GM06990 (cell line): ENCODE data around the gene MEI1.
A peak's percentile ranks its signal among the peaks of the same experiment; 100 is the strongest.
"Not testable (repeated sequence)": the region's sequence is repeated elsewhere in the genome, so short reads cannot be mapped to it uniquely, and the experiment has no call there.

ENCODE experiments used
- DNase-seq: peaks from one replicate; pipeline ENCODE4 v3.0.0-alpha.2; 2011; ENCODE audit not compliant: insufficient read length; ENCODE audit errors: extremely low read depth
- H3K27me3 ChIP-seq: replicated peaks from 2 replicates; pipeline ENCODE4 v1.6.0; 2011; ENCODE audit warnings: low read length; ENCODE audit not compliant: control insufficient read depth, insufficient read depth
- H3K36me3 ChIP-seq: 2 replicates; pipeline ENCODE4 v1.5.1; 2011; ENCODE audit warnings: low read length; ENCODE audit not compliant: control insufficient read depth, insufficient read depth
- H3K4me3 ChIP-seq: replicated peaks from 2 replicates; pipeline ENCODE4 v1.5.1; 2011; ENCODE audit warnings: low read depth, mild to moderate bottlenecking, control low read depth, low read length
- TF ChIP-seq, protein P1 (sequence below): IDR thresholded peaks from 2 replicates; pipeline ENCODE4 v1.5.1; 2011; ENCODE audit warnings: low read length, control low read depth, mild to moderate bottlenecking, inconsistent platforms; ENCODE audit not compliant: insufficient read depth, poor library complexity, severe bottlenecking

Gene MEI1

GRCh38 chr22:41732096-41732772, 32.9 kb downstream of the MEI1 start:
- no peaks in the 10 kb centered on the region for H3K36me3 ChIP-seq
- TF ChIP-seq, protein P1, sequence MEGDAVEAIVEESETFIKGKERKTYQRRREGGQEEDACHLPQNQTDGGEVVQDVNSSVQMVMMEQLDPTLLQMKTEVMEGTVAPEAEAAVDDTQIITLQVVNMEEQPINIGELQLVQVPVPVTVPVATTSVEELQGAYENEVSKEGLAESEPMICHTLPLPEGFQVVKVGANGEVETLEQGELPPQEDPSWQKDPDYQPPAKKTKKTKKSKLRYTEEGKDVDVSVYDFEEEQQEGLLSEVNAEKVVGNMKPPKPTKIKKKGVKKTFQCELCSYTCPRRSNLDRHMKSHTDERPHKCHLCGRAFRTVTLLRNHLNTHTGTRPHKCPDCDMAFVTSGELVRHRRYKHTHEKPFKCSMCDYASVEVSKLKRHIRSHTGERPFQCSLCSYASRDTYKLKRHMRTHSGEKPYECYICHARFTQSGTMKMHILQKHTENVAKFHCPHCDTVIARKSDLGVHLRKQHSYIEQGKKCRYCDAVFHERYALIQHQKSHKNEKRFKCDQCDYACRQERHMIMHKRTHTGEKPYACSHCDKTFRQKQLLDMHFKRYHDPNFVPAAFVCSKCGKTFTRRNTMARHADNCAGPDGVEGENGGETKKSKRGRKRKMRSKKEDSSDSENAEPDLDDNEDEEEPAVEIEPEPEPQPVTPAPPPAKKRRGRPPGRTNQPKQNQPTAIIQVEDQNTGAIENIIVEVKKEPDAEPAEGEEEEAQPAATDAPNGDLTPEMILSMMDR, result no peak
- peak; percentile 8 for DNase-seq
- no peaks in the 10 kb centered on the region for H3K27me3 ChIP-seq
- no peak overlapping the region for H3K4me3 ChIP-seq

GRCh38 chr22:41733241-41733640, 33.9 kb downstream of the MEI1 start:
- H3K27me3 ChIP-seq, H3K36me3 ChIP-seq, H3K4me3 ChIP-seq, DNase-seq: not testable (repeated sequence)

DNA sequence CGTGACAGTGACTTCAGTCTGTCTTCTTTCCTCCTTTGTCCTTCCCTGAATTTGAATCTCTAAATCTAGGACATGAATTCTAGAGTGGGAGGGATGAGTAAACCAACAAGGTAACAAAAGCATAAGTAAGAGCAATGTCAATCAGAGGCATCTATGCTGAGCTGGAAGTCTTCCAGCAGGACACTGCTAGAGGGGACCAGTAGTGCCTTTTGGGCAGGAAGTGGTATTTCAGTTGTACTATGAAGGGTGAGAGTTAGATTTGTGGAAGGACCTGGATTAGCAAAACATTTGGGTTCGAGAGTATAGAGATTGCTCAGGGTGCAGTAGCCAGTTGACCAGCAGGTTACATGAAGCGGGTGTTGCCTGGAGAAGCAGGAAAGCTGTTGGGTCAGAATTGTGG, 40.3 kb downstream of the MEI1 start:
- no peak for DNase-seq
- no peaks in the 10 kb centered on the region for H3K27me3 ChIP-seq
- H3K36me3 ChIP-seq, result no peaks in the 10 kb centered on the region
- H3K4me3 ChIP-seq, result no peak overlapping the region
- TF ChIP-seq, protein P1, result no peak

GRCh38 chr22:41742918-41743317, 43.6 kb downstream of the MEI1 start:
- TF ChIP-seq, protein P1, result no peak
- no peak for DNase-seq
- H3K36me3 ChIP-seq, result no peaks in the 10 kb centered on the region
- H3K27me3 ChIP-seq, result no peaks in the 10 kb centered on the region
- no peak overlapping the region for H3K4me3 ChIP-seq

DNA sequence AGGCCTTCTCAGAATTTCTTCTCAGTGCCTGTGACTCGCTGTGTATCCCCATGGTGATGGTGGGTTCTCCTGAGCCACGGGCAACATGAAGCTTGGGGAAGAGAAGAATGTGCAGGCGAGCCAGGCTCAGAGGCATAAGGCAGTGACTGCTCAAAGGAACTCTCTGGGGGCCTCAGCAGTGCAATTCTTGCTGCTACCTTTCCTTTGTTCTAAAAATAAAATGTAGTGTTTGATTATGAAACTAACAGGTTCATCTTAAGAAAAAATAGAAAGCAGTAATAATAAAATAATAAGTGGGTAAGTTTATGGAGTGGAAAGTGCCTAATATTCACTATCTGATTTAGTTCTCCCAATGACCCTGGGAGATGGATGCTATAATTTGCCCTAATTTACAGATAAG, 46.7 kb downstream of the MEI1 start:
- H3K4me3 ChIP-seq, result peak overlapping the region; percentile 42
- H3K27me3 ChIP-seq, result no peaks in the 10 kb centered on the region
- H3K36me3 ChIP-seq, result no peaks in the 10 kb centered on the region
- TF ChIP-seq, protein P1, result no peak
- DNase-seq, result no peak

DNA sequence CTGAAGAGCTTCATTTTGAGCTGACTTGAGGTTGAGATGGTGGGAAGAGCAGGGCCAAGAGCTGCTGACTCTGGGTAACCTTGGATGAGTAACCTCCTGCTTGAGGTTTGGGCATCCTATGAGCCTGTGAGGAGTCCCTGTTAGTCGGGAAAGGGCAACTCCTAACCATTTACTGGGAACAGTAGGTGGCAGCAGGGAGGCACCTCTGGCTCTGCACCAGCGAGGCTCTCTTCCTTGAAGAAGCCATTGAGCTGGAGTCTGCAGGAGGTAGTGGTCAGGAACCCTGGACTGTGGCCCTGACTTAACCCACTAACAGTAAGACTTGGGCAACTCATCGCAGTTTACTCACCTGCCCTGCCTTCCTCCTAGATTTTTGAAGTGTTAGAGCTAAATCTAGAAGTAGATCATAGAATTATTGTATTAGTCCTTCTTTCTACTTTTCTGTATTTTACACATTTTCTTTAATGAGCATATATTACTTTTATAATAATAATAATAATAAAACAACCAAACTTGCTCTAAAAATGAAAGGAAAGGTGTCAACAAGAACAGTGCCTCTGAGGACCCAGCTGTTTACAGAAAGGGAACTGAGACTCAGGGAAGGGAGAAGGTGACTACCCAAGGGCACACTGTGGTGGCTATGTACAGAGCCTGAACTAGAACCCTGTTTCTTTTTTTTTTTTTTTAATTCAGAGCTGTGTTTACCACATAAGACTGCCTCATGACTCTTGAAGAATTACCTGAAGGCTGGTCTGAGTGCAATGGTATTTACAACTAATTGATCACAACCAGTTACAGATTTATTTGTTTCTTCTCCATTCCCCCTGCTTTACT, 47.5 kb downstream of the MEI1 start:
- H3K27me3 ChIP-seq, result no peaks in the 10 kb centered on the region

More for the DNA sequence above, 47.5 kb downstream of the MEI1 start:
- TF ChIP-seq, protein P1, result peak; percentile 78
- Histone ChIP-seq H3K4me3 (no peak overlapping the region), H3K36me3 (no peaks in the 10 kb centered on the region)
- DNase-seq, result peak; percentile 57
